T-helper 22 cell (primary cell): ENCODE data around the gene ANO9.

ENCODE experiments used
- DNase-seq: peaks from one replicate; pipeline ENCODE4 v3.0.0-alpha.2; 2020; ENCODE audit warnings: low read depth

The ANO9 gene

GRCh38 chr11:384511-384910 lies 57.3 kb downstream of the ANO9 start:
- DNase-seq = no peak

DNA sequence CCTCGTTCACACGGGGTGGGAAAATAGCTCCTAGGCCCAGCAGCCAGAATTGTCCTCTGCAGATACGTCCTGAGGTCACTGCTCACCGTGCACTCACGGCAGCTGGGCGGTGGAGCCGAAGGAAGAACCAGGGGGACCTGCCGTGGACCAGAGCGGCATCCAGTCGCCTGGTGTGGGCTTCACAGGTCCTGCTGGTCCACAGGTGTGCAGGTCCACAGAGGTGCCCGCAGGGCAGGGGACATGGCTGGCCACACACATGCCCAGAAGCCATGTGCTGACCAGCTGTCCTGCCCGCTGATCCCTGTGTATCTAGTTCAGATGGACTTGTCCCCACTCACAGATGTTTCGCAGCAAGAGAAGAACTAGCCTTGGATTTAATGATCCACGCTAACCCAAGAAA lies 58.4 kb downstream of the ANO9 start:
- DNase-seq = no peak

DNA sequence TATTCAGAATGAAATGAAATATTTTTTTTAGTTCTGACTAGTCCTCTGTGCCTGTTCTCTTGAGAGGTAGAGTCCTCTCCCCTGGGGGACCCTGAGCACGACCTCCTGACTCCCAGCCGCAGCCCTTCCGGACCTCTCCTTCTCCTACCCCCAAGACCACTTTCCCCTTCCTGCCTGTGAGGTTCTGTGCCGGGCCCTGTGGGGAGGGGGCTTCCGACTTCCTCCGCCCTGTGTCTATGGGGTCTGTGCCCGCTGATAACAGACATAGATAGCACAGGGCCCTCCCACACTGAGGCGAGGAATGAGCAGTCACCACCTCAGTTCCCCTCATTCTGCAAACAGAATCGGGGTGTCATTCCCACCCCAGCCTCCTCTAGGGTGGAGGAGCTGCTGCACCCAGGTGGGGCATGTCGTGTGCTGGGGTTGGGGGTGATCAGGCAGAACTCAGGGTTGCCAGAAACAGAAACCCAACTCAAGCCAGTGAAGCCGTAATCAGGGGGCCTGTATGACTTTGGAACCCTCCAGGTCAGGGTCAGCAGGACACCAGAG lies 59.7 kb downstream of the ANO9 start:
- no peak for DNase-seq

DNA sequence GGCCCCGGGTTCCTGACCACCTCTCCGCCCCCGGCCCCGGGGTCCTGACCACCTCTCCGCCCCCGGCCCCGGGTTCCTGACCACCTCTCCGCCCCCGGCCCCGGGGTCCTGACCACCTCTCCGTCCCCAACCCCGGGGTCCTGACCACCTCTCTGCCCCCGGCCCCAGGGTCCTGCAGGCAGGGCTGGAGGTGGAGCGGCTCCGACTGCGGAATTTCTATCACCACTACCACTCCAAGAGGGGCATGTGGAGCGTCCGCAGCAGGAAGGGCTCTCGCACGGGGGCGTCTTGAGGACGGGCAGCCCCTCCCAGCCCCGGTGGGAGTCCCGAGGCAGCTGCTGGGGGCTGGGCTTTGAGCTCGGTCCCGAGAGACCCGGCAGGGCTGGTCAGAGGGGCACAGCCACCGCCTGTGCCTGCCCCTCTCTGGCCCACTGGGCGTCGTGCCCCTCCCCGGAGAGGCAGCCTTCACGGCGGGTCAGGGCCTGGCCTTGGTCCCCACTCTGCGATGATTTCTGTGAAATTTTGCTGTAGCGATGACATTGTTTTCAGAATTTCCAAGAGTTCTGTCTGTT lies 60.2 kb downstream of the ANO9 start:
- DNase-seq = no peak

DNA sequence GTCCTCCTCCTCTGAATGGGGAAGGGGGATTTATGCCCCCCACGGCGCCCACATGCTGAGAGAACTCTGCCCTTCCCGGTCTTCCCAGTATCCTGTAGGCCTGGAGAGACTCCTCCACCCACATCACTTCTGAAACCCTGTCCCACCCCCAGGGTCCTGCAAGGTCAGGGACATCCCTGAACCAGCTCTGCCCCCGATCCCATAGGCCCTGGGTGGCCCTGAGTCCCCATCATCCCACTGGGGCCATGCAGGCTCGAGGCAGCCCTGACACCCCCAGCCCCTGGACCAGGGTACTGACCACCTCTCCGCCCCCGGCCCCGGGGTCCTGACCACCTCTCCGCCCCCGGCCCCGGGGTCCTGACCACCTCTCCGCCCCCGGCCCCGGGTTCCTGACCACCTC lies 60.8 kb downstream of the ANO9 start:
- DNase-seq = no peak

GRCh38 chr11:380491-380890 lies 61.3 kb downstream of the ANO9 start:
- DNase-seq = no peak

- DNase-seq = no peak
Measured at GRCh38 chr11:380095-380480, 61.7 kb downstream of the ANO9 start.

DNA sequence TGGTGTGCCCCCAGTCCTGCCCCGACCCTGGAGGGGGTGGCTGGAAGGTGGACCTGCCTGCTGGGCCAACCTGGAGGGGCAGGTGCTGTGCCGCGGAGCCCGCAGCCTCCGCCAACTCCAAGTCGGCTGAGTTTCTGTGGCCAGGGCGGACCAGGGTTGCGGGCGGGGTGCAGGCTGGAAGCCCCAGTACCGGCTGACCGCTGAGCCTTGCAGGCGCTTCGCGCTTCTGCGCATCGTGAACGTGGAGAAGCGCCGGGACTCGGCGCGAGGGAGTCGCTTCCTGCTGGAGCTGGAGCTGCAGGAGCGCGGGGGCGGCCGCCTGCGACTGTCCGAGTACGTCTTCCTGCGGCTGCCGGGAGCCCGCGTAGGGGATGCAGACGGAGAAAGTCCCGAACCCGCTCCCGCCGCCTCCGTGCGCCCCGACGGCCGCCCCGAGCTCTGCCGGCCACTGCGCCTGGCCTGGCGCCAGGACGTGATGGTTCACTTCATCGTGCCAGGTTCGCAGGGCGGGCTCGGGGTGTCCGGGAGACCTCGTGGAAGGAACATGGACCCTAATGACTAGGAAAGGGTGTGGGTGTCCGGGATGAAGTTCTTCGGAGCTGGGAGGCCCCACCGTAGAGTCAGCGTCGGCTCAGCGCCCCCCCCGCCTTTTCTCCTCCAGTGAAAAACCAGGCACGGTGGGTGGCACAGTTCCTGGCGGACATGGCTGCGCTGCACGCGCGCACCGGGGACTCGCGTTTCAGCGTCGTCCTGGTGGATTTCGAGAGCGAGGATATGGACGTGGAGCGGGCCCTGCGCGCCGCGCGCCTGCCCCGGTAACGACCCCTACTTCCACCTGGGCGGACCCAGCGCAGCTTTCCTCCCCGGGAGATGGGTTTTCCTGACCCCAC lies 62.4 kb downstream of the ANO9 start:
- no peak for DNase-seq

- no peak for DNase-seq
Measured at GRCh38 chr11:377883-378500, 63.8 kb downstream of the ANO9 start.

GRCh38 chr11:377174-377865 lies 64.5 kb downstream of the ANO9 start:
- no peak for DNase-seq

GRCh38 chr11:376531-377173 lies 65.2 kb downstream of the ANO9 start:
- no peak for DNase-seq

- no peak for DNase-seq
Measured at GRCh38 chr11:375065-376025, 66.5 kb downstream of the ANO9 start.

DNA sequence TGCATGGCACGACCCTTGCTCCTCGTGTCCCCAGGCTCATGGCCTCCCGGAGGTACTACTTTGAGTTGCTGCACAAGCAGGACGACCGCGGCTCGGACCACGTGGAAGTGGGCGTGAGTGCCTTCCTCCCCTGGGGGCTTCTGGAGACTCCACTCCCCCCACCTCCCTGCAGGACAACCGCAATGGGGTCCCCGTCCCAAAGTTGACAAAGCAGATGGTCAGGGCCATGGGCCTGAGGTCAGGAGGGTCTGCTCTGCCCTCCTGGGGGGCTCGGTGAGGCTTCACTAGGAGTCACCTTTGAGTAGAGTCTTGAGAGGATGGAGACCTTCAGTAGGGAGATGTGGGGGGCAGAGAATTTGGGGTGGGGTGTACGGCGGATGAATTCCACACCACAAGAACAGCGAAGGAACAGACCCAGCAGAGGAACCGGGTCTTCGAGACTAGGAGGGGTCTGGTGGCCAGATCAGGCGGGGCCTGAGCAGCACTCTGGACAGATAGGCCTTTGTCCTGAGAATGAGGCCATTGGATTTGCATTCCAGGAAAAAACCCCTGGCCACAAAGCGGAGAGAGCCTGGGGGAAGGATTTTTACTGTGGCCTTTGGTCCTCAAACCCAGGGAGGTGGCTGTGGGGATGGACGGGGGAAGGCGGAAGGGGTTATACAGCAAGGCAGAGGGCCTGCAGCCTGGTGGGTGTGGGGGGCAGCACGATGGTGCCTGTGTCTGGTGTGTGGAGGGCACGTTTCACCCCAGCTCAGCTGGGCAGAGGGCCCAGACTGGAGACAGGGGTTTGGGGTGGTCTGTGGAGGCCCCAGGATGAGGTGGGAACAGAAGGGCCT lies 67.9 kb downstream of the ANO9 start:
- DNase-seq = no peak

DNA sequence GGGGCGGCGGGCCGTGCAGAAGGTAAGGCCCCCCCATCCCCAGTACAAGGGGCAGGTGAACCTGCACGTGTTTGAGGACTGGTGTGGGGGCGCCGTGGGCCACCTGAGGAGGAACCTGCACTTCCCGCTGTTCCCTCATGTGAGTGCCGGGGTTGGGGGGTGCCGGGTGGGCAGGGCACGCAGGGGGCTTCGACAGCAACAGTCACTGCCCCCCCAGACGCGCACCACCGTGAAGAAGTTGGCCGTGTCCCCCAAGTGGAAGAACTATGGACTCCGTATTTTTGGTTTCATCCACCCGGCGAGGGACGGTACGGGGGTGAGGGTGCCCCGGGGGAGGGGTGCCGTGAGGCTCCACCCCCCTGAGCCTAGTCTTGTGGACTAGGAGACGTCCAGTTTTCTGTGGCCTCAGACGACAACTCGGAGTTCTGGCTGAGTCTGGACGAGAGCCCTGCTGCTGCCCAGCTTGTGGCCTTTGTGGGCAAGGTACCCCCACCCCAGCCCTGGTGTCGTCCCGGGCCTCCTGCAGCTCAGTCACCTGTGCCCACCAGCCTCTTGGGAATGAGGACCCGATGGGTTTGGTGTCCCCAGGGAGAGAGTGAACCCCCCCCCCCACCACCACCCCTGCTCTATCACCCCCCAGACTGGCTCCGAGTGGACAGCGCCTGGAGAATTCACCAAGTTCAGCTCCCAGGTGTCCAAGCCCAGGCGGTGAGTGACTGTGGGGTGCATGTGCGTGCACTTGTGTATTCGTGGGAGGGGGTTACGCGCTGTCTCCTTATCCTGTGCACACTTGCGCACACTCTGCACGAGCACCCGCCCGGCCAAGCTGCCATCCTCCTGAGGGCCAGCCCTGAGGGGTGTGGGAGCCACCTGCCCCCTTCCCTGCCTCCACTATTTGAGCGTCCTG lies 68.7 kb downstream of the ANO9 start:
- no peak for DNase-seq

DNA sequence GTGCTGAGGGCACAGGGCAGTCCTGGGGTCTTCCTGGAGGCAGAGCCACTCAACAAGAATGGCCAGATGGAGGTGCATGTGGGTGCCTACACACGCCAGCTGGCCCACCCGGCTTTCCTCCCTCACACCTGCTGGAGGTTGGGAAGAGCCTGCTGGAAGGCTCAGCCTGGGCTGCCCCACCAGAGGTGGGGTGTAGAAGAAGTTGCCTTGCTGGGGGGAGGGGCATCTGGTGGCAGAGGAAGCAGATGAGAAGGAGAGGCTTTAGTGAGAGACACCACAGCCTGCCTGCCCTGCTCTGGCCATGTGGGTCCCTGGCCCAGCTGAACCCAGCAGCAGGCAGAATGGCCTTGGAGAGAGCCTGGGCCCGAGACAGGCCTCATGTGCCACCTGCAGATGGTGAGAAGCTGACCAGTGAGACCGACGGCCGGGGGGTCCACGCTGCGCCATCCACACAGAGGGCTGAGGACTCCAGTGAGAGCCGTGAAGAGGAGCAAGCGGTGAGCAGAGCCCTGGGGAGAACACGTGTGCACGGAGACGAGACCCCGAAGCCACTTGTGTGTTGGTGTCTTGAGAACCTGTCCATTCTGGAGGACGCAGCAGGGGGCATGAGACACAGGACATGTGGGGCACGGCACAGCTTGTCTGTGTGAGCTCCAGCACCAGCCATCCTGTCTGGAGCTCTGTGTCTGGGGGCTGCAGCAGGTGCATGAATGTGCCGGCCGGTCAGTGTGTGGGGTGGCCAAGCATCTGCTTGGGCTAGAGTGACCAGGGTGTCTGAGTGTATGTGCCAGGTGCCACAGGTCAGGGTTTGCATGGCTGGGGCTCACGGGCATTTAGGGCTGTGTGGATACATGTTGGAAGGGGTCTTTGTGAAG lies 69.9 kb downstream of the ANO9 start:
- no peak for DNase-seq

DNA sequence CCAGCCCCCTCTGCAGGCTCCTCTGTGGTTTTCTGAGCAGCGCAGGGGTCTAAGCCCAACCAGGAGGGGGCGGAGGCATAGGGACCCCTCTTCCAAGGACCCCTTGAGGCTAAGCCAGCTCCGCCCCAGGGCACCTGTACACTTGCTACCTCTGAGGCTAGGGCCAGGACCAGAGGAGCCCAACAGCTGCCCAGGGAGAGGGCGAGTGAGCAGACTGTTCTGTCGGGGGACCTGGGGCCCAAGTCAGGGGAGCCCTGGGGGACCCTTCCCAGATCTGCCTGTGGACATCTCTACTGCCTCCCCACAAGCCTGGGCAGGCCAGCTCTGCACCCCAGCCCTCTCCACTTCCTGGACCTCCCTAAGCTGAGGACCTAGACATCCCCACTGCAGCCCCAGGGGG lies 70.8 kb downstream of the ANO9 start:
- no peak for DNase-seq

- DNase-seq = no peak
Measured at GRCh38 chr11:370070-370941, 71.5 kb downstream of the ANO9 start.
